CD14-positive monocyte (primary cell): ENCODE results near the gene ARHGEF10L. TPM values are rescaled to one million over a fixed set of nuclear protein-coding genes. Genes with fewer than 3 reads are reported as not detected.
A peak's percentile ranks its signal among the peaks of the same experiment; 100 is the strongest.

ENCODE experiments used
- DNase-seq, 3 donors: peaks; one replicate each; pipeline ENCODE4 v3.0.0-alpha.2; 2011 to 2022
- H2AFZ ChIP-seq: 2 replicates; pipeline ENCODE4 v1.6.0; 2012; ENCODE audit warnings: mild to moderate bottlenecking, low read depth, low read length, inconsistent platforms; ENCODE audit not compliant: insufficient read depth, poor library complexity, severe bottlenecking
- H3K27ac ChIP-seq, 2 donors: 1 replicate in 1 of 2; 2 replicates in 1 of 2; pipeline ENCODE4 v1.5.1; 2012 to 2013; ENCODE audit warnings: low read length in 2 of 2, control low read depth in 1 of 2, inconsistent platforms in 1 of 2, low read depth in 1 of 2, mild to moderate bottlenecking in 1 of 2
- H3K27me3 ChIP-seq, 2 donors: one replicate each; pipeline versions ENCODE4 v1.6.0 to v1.6.1; 2011 to 2013; ENCODE audit warnings: low read length in 2 of 2; ENCODE audit not compliant: control insufficient read depth in 2 of 2, insufficient read depth in 2 of 2
- H3K36me3 ChIP-seq, 2 donors: replicated peaks in 1 of 2; 1 replicate in 1 of 2; 2 replicates in 1 of 2; pipeline versions ENCODE4 v1.5.1 to v1.6.1; 2012 to 2013; ENCODE audit warnings: low read length in 2 of 2, control low read depth in 1 of 2, inconsistent platforms in 1 of 2, mild to moderate bottlenecking in 1 of 2; ENCODE audit not compliant: insufficient read depth in 2 of 2, control insufficient read depth in 1 of 2
- H3K4me1 ChIP-seq, 2 donors: 1 replicate in 1 of 2; 2 replicates in 1 of 2; pipeline versions ENCODE4 v1.5.1 to v1.6.1; 2012 to 2013; ENCODE audit warnings: low read length in 2 of 2, control low read depth in 1 of 2, inconsistent platforms in 1 of 2, mild to moderate bottlenecking in 1 of 2, moderate library complexity in 1 of 2; ENCODE audit not compliant: insufficient read depth in 2 of 2, control insufficient read depth in 1 of 2
- H3K4me2 ChIP-seq: replicated peaks from 2 replicates; pipeline ENCODE3; 2012; ENCODE audit warnings: low read length, moderate library complexity, mild to moderate bottlenecking; ENCODE audit not compliant: poor library complexity, severe bottlenecking; ENCODE audit errors: extremely low read depth
- H3K4me3 ChIP-seq, 3 experiments: fragments of 200-600 bp in 1 of 3; sonication (generic) in 1 of 3; replicated peaks in 1 of 3; 1 replicate in 2 of 3; 2 replicates in 1 of 3; pipeline ENCODE4 v1.5.1; 2011 to 2013; ENCODE audit warnings: low read length in 3 of 3, mild to moderate bottlenecking in 3 of 3, control low read depth in 2 of 3, low read depth in 2 of 3, inconsistent platforms in 1 of 3, moderate library complexity in 1 of 3
- H3K79me2 ChIP-seq: 2 replicates; pipeline ENCODE4 v1.6.0; 2012; ENCODE audit warnings: mild to moderate bottlenecking, control low read depth, inconsistent platforms, low read length, moderate library complexity; ENCODE audit not compliant: insufficient read depth
- H3K9ac ChIP-seq: 2 replicates; pipeline ENCODE4 v1.6.0; 2017; ENCODE audit warnings: low read length, mild to moderate bottlenecking; ENCODE audit not compliant: insufficient read depth, poor library complexity, severe bottlenecking
- H3K9me3 ChIP-seq, 2 donors: replicated peaks in 1 of 2; 1 replicate in 1 of 2; 2 replicates in 1 of 2; pipeline versions ENCODE4 v1.5.1 to v1.6.1; 2012 to 2013; ENCODE audit warnings: low read length in 2 of 2, control low read depth in 1 of 2; ENCODE audit not compliant: control insufficient read depth in 1 of 2, insufficient read depth in 1 of 2
- H4K20me1 ChIP-seq: 2 replicates; pipeline ENCODE4 v1.6.0; 2012; ENCODE audit warnings: mild to moderate bottlenecking, low read length, control low read depth, moderate library complexity; ENCODE audit not compliant: insufficient read depth
- H3K27ac Mint-ChIP-seq, 7 donors: one replicate each; pipeline ENCODE4 v1.8.0; 2020; ENCODE audit warnings: mild to moderate bottlenecking in 7 of 7, mixed read lengths in 7 of 7, moderate library complexity in 6 of 7, inconsistent platforms in 2 of 7
- H3K27me3 Mint-ChIP-seq, 3 donors: one replicate each; pipeline ENCODE4 v1.8.0; 2021 to 2022; ENCODE audit warnings: low read depth in 3 of 3, mild to moderate bottlenecking in 3 of 3, mixed read lengths in 3 of 3, moderate library complexity in 3 of 3, inconsistent platforms in 1 of 3
- H3K36me3 Mint-ChIP-seq, 2 donors: one replicate each; pipeline ENCODE4 v1.8.0; 2020; ENCODE audit warnings: mixed read lengths in 2 of 2, inconsistent platforms in 1 of 2, mild to moderate bottlenecking in 1 of 2
- H3K4me1 Mint-ChIP-seq: one replicate; pipeline ENCODE4 v1.8.0; 2020; ENCODE audit warnings: mild to moderate bottlenecking, mixed read lengths
- H3K4me3 Mint-ChIP-seq, 2 donors: one replicate each; pipeline ENCODE4 v1.8.0; 2020; ENCODE audit warnings: mild to moderate bottlenecking in 2 of 2, mixed read lengths in 2 of 2, moderate library complexity in 1 of 2
- H3K9me3 Mint-ChIP-seq, 7 donors: one replicate each; pipeline ENCODE4 v1.8.0; 2020 to 2022; ENCODE audit warnings: mixed read lengths in 7 of 7, mild to moderate bottlenecking in 6 of 7, moderate library complexity in 6 of 7, inconsistent platforms in 2 of 7
- WGBS: methylation state at CpG from one replicate; pipeline ENCODE4 v1.1.5; 2013; ENCODE audit warnings: missing lambda C conversion rate; ENCODE audit not compliant: insufficient coverage; 5-methylcytosine and 5-hydroxymethylcytosine counted together
- intact Hi-C, 2 donors: fragments of 100-400 bp; cut with micrococcal nuclease; formaldehyde crosslinking; loops; one replicate each; pipeline versions ENCODE4 v1.15.0 to v1.15.1; 2023
- polyA plus RNA-seq, 3 donors: library from polyadenylated mRNA; depleted of rRNA in 1 of 3; unstranded in 2 of 3; stranded (reverse) in 1 of 3; fragments of 300-500 nt in 2 of 3; fragments of >200 nt in 1 of 3; fragmentation: Illumina TruSeq in 2 of 3; gene quantifications; 1 replicate in 2 of 3; 2 replicates in 1 of 3; pipeline ENCODE4 v1.2.3, GENCODE V29; 2012 to 2021
- TF ChIP-seq, protein P1 (sequence below): fragments of 200-600 bp; IDR thresholded peaks from one replicate; pipeline ENCODE4 v1.8.0; 2022; ENCODE audit warnings: antibody characterized with exemption, mild to moderate bottlenecking

ARHGEF10L gene
- polyA plus RNA-seq, 3 donors: 20.7 to 95.7 (median 23.7) TPM

DNA sequence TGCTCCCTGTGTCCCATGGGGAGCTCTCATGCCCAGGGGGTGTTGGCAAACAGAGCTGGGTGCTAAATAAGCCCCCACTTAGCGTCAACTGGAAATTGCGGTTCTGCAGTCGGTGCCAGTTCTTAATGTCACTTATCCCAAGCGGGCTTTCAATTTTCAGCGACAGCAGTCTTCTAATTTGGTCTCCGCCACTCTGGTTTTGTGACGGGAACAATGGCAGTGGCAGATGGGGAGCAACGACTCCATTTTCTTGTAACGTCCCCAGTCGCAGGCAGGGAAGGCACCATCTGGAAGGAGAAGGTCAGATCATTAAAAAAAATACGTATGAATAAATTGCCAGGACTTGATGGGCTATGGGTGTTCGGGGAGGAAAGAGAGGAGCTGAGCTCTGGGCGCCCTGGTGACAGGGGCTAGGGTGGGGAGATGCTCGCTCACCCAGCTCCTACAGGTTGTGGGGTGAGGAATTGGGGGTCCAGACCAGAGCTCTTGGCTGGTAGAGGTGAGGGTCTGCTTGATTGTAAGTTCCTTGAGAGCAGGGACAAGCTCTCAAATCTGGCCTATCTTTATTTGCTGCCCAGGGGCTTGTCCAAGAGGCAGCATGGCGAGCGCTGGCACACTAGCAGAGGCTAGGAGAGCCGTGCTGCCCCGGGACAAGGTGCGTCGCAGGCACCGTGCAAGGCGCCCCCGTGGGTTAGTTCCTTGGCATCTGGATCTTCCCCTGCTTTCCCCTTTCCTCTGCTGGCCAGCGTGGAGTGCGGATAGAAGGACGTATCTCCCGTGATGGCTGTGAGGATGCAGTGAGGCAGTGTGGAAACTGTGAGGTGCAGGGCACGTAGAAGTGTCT is 105.8 kb downstream of the ARHGEF10L start:
- Mint-ChIP-seq H3K9me3 (peaks cover 0 to 1% (median 0%) of the 10 kb centered on the region in 7 donors), H3K4me3 (no peak overlapping the region), H3K27ac (peak overlapping the region in 2 of 7 donors; percentile 5 to 79), H3K4me1 (peaks cover 14% of the 10 kb centered on the region), H3K27me3 (peaks cover 5 to 7% (median 5%) of the 10 kb centered on the region in 3 donors), H3K36me3 (peaks cover 90 to 100% of the 10 kb centered on the region in 2 donors)
- intact Hi-C loops: no loop called here
- Histone ChIP-seq H3K79me2 (peaks cover 5% of the 10 kb centered on the region), H3K27me3 (no peaks in the 10 kb centered on the region), H3K4me2 (no peak overlapping the region), H3K36me3 (peaks cover 95 to 98% of the 10 kb centered on the region in 2 donors), H3K4me1 (peaks cover 8% of the 10 kb centered on the region in 2 donors), H3K9me3 (no peaks in the 10 kb centered on the region), H4K20me1 (peaks cover 52% of the 10 kb centered on the region), H3K4me3 (no peak overlapping the region), H3K9ac (no peak overlapping the region), H3K27ac (no peak overlapping the region), H2AFZ (no peak overlapping the region)
- TF ChIP-seq, protein P1, sequence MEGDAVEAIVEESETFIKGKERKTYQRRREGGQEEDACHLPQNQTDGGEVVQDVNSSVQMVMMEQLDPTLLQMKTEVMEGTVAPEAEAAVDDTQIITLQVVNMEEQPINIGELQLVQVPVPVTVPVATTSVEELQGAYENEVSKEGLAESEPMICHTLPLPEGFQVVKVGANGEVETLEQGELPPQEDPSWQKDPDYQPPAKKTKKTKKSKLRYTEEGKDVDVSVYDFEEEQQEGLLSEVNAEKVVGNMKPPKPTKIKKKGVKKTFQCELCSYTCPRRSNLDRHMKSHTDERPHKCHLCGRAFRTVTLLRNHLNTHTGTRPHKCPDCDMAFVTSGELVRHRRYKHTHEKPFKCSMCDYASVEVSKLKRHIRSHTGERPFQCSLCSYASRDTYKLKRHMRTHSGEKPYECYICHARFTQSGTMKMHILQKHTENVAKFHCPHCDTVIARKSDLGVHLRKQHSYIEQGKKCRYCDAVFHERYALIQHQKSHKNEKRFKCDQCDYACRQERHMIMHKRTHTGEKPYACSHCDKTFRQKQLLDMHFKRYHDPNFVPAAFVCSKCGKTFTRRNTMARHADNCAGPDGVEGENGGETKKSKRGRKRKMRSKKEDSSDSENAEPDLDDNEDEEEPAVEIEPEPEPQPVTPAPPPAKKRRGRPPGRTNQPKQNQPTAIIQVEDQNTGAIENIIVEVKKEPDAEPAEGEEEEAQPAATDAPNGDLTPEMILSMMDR: no peak
- no peak for DNase-seq
- 96% methylated on average over 23 of the region's 28 CpGs for WGBS

DNA sequence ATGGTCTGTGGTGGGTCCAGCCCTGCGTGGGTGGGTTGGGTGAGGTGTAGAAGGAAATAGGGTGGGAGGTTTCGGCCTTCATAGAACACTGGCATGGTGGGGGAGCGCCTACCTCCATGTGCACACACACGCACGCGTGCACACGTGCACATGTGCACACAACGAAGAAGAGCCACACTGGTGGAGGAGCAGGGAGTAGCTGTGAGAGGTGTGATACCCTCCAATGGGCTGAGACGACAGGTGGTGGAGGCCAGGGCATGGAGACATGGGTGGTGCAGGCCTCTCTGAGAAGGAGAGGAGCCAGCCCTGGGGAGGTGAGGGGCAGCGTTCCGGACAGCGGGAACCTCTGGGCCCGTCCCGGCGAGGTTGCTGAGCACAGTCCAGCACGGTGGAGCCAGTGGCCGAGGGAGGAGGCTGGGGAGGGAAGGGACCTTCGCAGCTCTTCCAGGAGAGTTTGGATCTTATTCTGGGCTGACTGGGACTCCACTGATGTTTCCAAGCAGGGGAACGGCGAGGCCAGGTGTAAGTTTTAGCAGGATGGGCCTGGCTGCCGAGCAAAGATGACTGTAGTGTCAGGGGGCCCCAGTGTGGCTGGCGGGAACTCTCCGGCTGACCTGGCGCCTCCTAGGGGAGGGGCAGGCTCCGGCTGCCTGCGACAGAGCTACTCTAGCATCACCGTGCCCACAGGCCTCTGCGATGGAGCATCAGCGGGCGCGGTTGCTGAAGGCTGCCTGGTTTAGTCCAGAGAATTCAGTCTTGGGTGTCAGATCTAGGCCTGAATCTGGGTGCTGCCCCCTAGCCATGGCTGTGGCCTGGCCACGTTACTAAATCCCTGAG is 107.2 kb downstream of the ARHGEF10L start:
- no peak for DNase-seq
- Histone ChIP-seq H3K9ac (no peak overlapping the region), H2AFZ (no peak overlapping the region), H3K9me3 (no peaks in the 10 kb centered on the region), H4K20me1 (peaks cover 60% of the 10 kb centered on the region), H3K36me3 (peaks cover 98% of the 10 kb centered on the region in 2 donors), H3K27me3 (no peaks in the 10 kb centered on the region), H3K4me3 (no peak overlapping the region), H3K4me1 (no peaks in the 10 kb centered on the region), H3K27ac (no peak overlapping the region), H3K79me2 (peaks cover 5% of the 10 kb centered on the region), H3K4me2 (no peak overlapping the region)
- peaks cover 5 to 7% (median 5%) of the 10 kb centered on the region in 3 donors for H3K27me3 Mint-ChIP-seq
- 93% methylated on average over 26 of the region's 32 CpGs for WGBS
- no peak overlapping the region for H3K4me3 Mint-ChIP-seq
- H3K4me1 Mint-ChIP-seq: peaks cover 6% of the 10 kb centered on the region
- peak overlapping the region in 3 of 7 donors; percentile 42 to 50 (median 47) for H3K27ac Mint-ChIP-seq
- H3K36me3 Mint-ChIP-seq: peaks cover 89 to 100% of the 10 kb centered on the region in 2 donors
- intact Hi-C loops: no loop called here
- H3K9me3 Mint-ChIP-seq: peaks cover 0 to 1% (median 0%) of the 10 kb centered on the region in 7 donors
- TF ChIP-seq, protein P1: peak; percentile 11
